GM18505 (cell line): ENCODE measurements around the gene ZNF516.

Experiments
- ATAC-seq: cut with Tn5 transposase; IDR thresholded peaks from one replicate; pipeline ENCODE4 v1.9.1; 2021; ENCODE audit not compliant: unreplicated experiment
- POLR2A ChIP-seq: IDR thresholded peaks from 4 replicates; pipeline ENCODE4 v1.6.1; 2011; ENCODE audit warnings: borderline replicate concordance; ENCODE audit not compliant: insufficient read depth, insufficient read length; ENCODE audit errors: extremely low read depth

ZNF516 gene

GRCh38 chr18:76499637-76500340 lies 4.7 kb upstream of the ZNF516 start:
- peak; percentile 84 for ATAC-seq

GRCh38 chr18:76499021-76499420 lies 4.0 kb upstream of the ZNF516 start:
- TF ChIP-seq POLR2A: no peak
- ATAC-seq: no peak

More at GRCh38 chr18:76499637-76500340, 4.7 kb upstream of the ZNF516 start:
- TF ChIP-seq POLR2A: no peak

GRCh38 chr18:76498064-76498463 lies 3.0 kb upstream of the ZNF516 start:
- ATAC-seq: no peak
- TF ChIP-seq POLR2A: no peak

- TF ChIP-seq POLR2A: no peak
- ATAC-seq: no peak
These were observed 2.0 kb upstream of the ZNF516 start for GRCh38 chr18:76497021-76497420.

GRCh38 chr18:76496194-76496890 lies 1.3 kb upstream of the ZNF516 start:
- TF ChIP-seq POLR2A: no peak
- no peak for ATAC-seq

GRCh38 chr18:76495435-76496193 lies 572 bp upstream of the ZNF516 start:
- TF ChIP-seq POLR2A: peak; percentile 71
- ATAC-seq: peak; percentile 10

- TF ChIP-seq POLR2A: no peak
- no peak for ATAC-seq
These were observed 624 bp downstream of the ZNF516 start for GRCh38 chr18:76494231-76495005.

GRCh38 chr18:76493213-76494161 lies 1.6 kb downstream of the ZNF516 start:
- no peak for TF ChIP-seq POLR2A
- ATAC-seq: no peak

- peak; percentile 60 for TF ChIP-seq POLR2A
- peak; percentile 57 for ATAC-seq
These were observed 2.3 kb downstream of the ZNF516 start for GRCh38 chr18:76492669-76493212.

GRCh38 chr18:76491776-76492668 lies 3.0 kb downstream of the ZNF516 start:
- ATAC-seq: no peak

GRCh38 chr18:76491473-76491775 lies 3.6 kb downstream of the ZNF516 start:
- no peak for TF ChIP-seq POLR2A
- ATAC-seq: no peak

More at GRCh38 chr18:76491776-76492668, 3.0 kb downstream of the ZNF516 start:
- TF ChIP-seq POLR2A: no peak
